OCI-LY7 (cell line): ENCODE data around the gene ANKRD17. TPM values are rescaled to one million over a fixed set of nuclear protein-coding genes. Genes with fewer than 3 reads are reported as not detected.

Experiments
- BruUV-seq: library from RNA; stranded (reverse); fragments of 400-500 nt; replicated peaks from 2 replicates; lab custom pipeline; 2021; lab: Mats Ljungman, UMichigan
- CTCF ChIA-PET: fragments of 300-600 bp; sonication (Branson Sonifier 250); formaldehyde crosslinking; loops from one replicate; lab custom pipeline; 2022; ENCODE audit warnings: antibody characterized with exemption; ENCODE audit not compliant: unreplicated experiment; lab: Charles Lee
- POLR2A ChIA-PET: fragments of 300-600 bp; sonication (Branson Sonifier 250); formaldehyde crosslinking; loops from one replicate; lab custom pipeline; 2022; ENCODE audit warnings: antibody characterized with exemption; lab: Charles Lee
- DNase-seq: peaks from one replicate; pipeline ENCODE4 v3.0.0-alpha.2; 2015; ENCODE audit warnings: low spot score
- H2AFZ ChIP-seq: fragments of 200-600 bp; sonication (generic), shearing (Covaris generic); 2 replicates; pipeline ENCODE4 v1.6.1; 2014; ENCODE audit warnings: mild to moderate bottlenecking, antibody characterized with exemption, low read length, moderate library complexity
- H3K27ac ChIP-seq: fragments of 200-600 bp; sonication (generic); 2 replicates; pipeline ENCODE4 v1.5.1; 2014; ENCODE audit warnings: mixed run types, low read depth, mild to moderate bottlenecking, moderate library complexity, low read length, inconsistent platforms; ENCODE audit not compliant: poor library complexity, severe bottlenecking
- H3K36me3 ChIP-seq: fragments of 200-600 bp; sonication (generic); 2 replicates; pipeline ENCODE4 v1.6.1; 2014; ENCODE audit warnings: mild to moderate bottlenecking, antibody characterized with exemption, low read length, moderate library complexity, mixed read lengths; ENCODE audit not compliant: insufficient read depth
- H3K4me1 ChIP-seq: fragments of 200-600 bp; sonication (generic); 2 replicates; pipeline ENCODE4 v1.5.1; 2014; ENCODE audit warnings: mild to moderate bottlenecking, low read length; ENCODE audit not compliant: insufficient read depth, poor library complexity, severe bottlenecking
- H3K4me2 ChIP-seq: fragments of 200-600 bp; sonication (generic); 2 replicates; pipeline ENCODE4 v1.6.1; 2014; ENCODE audit warnings: mild to moderate bottlenecking, low read length
- H3K4me3 ChIP-seq: fragments of 200-600 bp; sonication (generic); 2 replicates; pipeline ENCODE4 v1.5.1; 2014; ENCODE audit warnings: mild to moderate bottlenecking, low read depth, low read length; ENCODE audit not compliant: poor library complexity, severe bottlenecking
- H3K79me2 ChIP-seq: fragments of 200-600 bp; sonication (generic); 2 replicates; pipeline ENCODE4 v1.6.1; 2016; ENCODE audit warnings: low read depth, mild to moderate bottlenecking, low read length, moderate library complexity, mixed read lengths; ENCODE audit not compliant: insufficient read depth
- H3K9me2 ChIP-seq: fragments of 200-600 bp; sonication (generic); 2 replicates; pipeline ENCODE4 v1.6.1; 2016; ENCODE audit warnings: mild to moderate bottlenecking, low read length, mixed read lengths; ENCODE audit not compliant: insufficient read depth
- H3K9me3 ChIP-seq: fragments of 200-600 bp; sonication (generic); 2 replicates; pipeline ENCODE4 v1.6.1; 2014; ENCODE audit warnings: mild to moderate bottlenecking, mixed run types, low read length, mixed read lengths
- H4K20me1 ChIP-seq: fragments of 200-600 bp; sonication (generic); 2 replicates; pipeline ENCODE4 v1.6.1; 2014; ENCODE audit warnings: mild to moderate bottlenecking, antibody characterized with exemption, low read length, moderate library complexity, mixed read lengths; ENCODE audit not compliant: insufficient read depth
- CTCF ChIP-seq: fragments of 200-600 bp; sonication (generic); conservative IDR thresholded peaks from 2 replicates; pipeline ENCODE4 v1.5.1; 2014; ENCODE audit warnings: mild to moderate bottlenecking, antibody characterized with exemption, low read length, moderate library complexity, mixed read lengths
- EZH2phosphoT487 ChIP-seq: fragments of 200-600 bp; sonication (generic); IDR thresholded peaks from 2 replicates; pipeline ENCODE4 v1.6.1; 2018; ENCODE audit warnings: low read depth, borderline replicate concordance, mild to moderate bottlenecking, mixed run types, antibody characterized with exemption, low read length, moderate library complexity, mixed read lengths
- intact Hi-C: fragments of 100-400 bp; cut with micrococcal nuclease; formaldehyde crosslinking; loops from one replicate; pipeline ENCODE4 v1.10.0; 2022; ENCODE audit not compliant: unreplicated experiment
- total RNA-seq, 2 experiments: library from RNA; depleted of rRNA in 1 of 2; stranded (reverse); fragments of >200 nt in 1 of 2; shearing (Covaris generic) in 1 of 2; gene quantifications; 2 replicates each; pipeline ENCODE4 v1.2.3, GENCODE V29; 2014 to 2022

ANKRD17 gene
- total RNA-seq, 2 experiments from 2014 or later, result 39.4 to 77.4 TPM

- peaks cover 99% of the 10 kb centered on the region for H3K36me3 ChIP-seq
- peaks cover 46% of the 10 kb centered on the region for H3K79me2 ChIP-seq
- TF ChIP-seq EZH2phosphoT487, result no peak
- no peaks in the 10 kb centered on the region for H3K4me1 ChIP-seq
- no peak overlapping the region for H2AFZ ChIP-seq
- H4K20me1 ChIP-seq, result no peaks in the 10 kb centered on the region
- no peaks in the 10 kb centered on the region for H3K9me2 ChIP-seq
- H3K4me2 ChIP-seq, result no peak overlapping the region
- ChIA-PET POLR2A (interaction anchor here (0.6 kb wide), 1 partner anchor 55 kb away, joined by 3 read pairs; no protein-coding TSS in a partner anchor), CTCF (no interaction called here)
- no TSS peak for BruUV-seq
- no peak overlapping the region for H3K4me3 ChIP-seq
- no peak overlapping the region for H3K27ac ChIP-seq
- DNase-seq, result no peak
- no peaks in the 10 kb centered on the region for H3K9me3 ChIP-seq
- intact Hi-C loops, result no loop called here
Measured at GRCh38 chr4:73137121-73137520, 121.5 kb downstream of the ANKRD17 start.

- POLR2A ChIA-PET, result interaction anchor here (0.6 to 0.7 kb wide), 2 partner anchors 12 to 64 kb away, joined by 3 to 5 read pairs; partner anchors contain the start of gene COX18
- H3K4me1 ChIP-seq, result no peaks in the 10 kb centered on the region
- peaks cover 95% of the 10 kb centered on the region for H3K36me3 ChIP-seq
- intact Hi-C loops, result no loop called here
- TF ChIP-seq CTCF (no peak), EZH2phosphoT487 (no peak)
- no peak overlapping the region for H3K27ac ChIP-seq
- H3K9me3 ChIP-seq, result no peaks in the 10 kb centered on the region
- no peak overlapping the region for H3K4me2 ChIP-seq
- no peaks in the 10 kb centered on the region for H4K20me1 ChIP-seq
- H3K79me2 ChIP-seq, result peaks cover 47% of the 10 kb centered on the region
- BruUV-seq, result no TSS peak
- CTCF ChIA-PET, result no interaction called here
- H3K9me2 ChIP-seq, result no peaks in the 10 kb centered on the region
- no peak for DNase-seq
- no peak overlapping the region for H2AFZ ChIP-seq
- no peak overlapping the region for H3K4me3 ChIP-seq
Measured at GRCh38 chr4:73133784-73134183, 124.8 kb downstream of the ANKRD17 start.

- intact Hi-C loops, result no loop called here
Measured at GRCh38 chr4:73131281-73131680, 127.3 kb downstream of the ANKRD17 start.

More at GRCh38 chr4:73131281-73131680, 127.3 kb downstream of the ANKRD17 start:
- Histone ChIP-seq H3K36me3 (peaks cover 92% of the 10 kb centered on the region), H3K4me3 (no peak overlapping the region), H4K20me1 (no peaks in the 10 kb centered on the region), H2AFZ (no peak overlapping the region), H3K27ac (no peak overlapping the region), H3K4me1 (no peaks in the 10 kb centered on the region), H3K9me2 (no peaks in the 10 kb centered on the region), H3K79me2 (peaks cover 27% of the 10 kb centered on the region; the same call in 1 of the 2 replicates), H3K9me3 (no peaks in the 10 kb centered on the region), H3K4me2 (no peak overlapping the region)
- ChIA-PET CTCF (no interaction called here), POLR2A (interaction anchor here (0.6 to 0.7 kb wide), 2 partner anchors 19 to 130 kb away, joined by 3 read pairs; no protein-coding TSS in a partner anchor)
- no peak for TF ChIP-seq EZH2phosphoT487
- no peak for TF ChIP-seq CTCF
- no TSS peak for BruUV-seq
- DNase-seq, result no peak
